ENCODE results near the gene DEFB119. TPM values are rescaled to one million over a fixed set of nuclear protein-coding genes. Genes with fewer than 3 reads are reported as not detected.

Gene DEFB119
- total RNA-seq, 1 donor from 2014 or later = not detected

Small RNAs within 50 kb of the gene (small RNA-seq; reads per million reads assigned to genes)
- gene DEFB117 (not detected), gene RF00561 (not detected), gene RNA5SP480 (not detected)

Other genes with a start within 250 kb of the DEFB119 start
- gene DEFB115, start 132.9 kb downstream of the DEFB119 start, total RNA-seq = not detected
- not detected for gene DEFB116, start 82.0 kb downstream of the DEFB119 start, total RNA-seq
- gene DEFB118, start 22.0 kb downstream of the DEFB119 start, total RNA-seq = not detected
- gene DEFB121, start 15.6 kb upstream of the DEFB119 start, total RNA-seq = not detected
- gene DEFB123, start 50.0 kb upstream of the DEFB119 start, total RNA-seq = not detected
- gene DEFB124, start 84.5 kb upstream of the DEFB119 start, total RNA-seq = not detected
- gene REM1, start 84.7 kb upstream of the DEFB119 start, total RNA-seq = not detected
- 27.8 TPM for gene HM13, start 123.9 kb upstream of the DEFB119 start, total RNA-seq
- gene ID1, start 214.7 kb upstream of the DEFB119 start, total RNA-seq = 66.9 TPM
- not detected for gene COX4I2, start 247.3 kb upstream of the DEFB119 start, total RNA-seq